Gastrocnemius medialis (tissue), 4 donors: ENCODE data around the gene RNGTT.

Experiments used
- CTCF ChIP-seq, 5 experiments: fragments of 450-650 bp in 3 of 5; fragments of 200-600 bp in 2 of 5; sonication (generic) in 2 of 5; IDR thresholded peaks in 4 of 5; conservative IDR thresholded peaks in 1 of 5; 1 replicate in 4 of 5; 2 replicates in 1 of 5; pipeline ENCODE4 v1.5.1; 2016 to 2019; ENCODE audit warnings: antibody characterized with exemption in 5 of 5, mild to moderate bottlenecking in 3 of 5, moderate library complexity in 3 of 5
- POLR2A ChIP-seq, 2 donors: fragments of 450-650 bp; IDR thresholded peaks; one replicate each; pipeline ENCODE4 v1.6.1; 2017; ENCODE audit warnings: antibody characterized with exemption in 2 of 2, mild to moderate bottlenecking in 2 of 2, moderate library complexity in 2 of 2

GRCh38 chr6:88983532-88983931, 20.1 kb upstream of the RNGTT start:
- TF ChIP-seq CTCF (IDR thresholded peaks at IDR 0.05 in 4 of 5, conservative IDR thresholded peaks at IDR 0.05 in 1 of 5): peak; percentile 30 to 65 (median 46)
- no peak for TF ChIP-seq POLR2A (IDR thresholded peaks at IDR 0.05)
